Peyer's patch (tissue), 4 donors: ENCODE measurements around the gene C1orf226. TPM values are rescaled to one million over a fixed set of nuclear protein-coding genes. Genes with fewer than 3 reads are reported as not detected.
A peak's percentile ranks its signal among the peaks of the same experiment; 100 is the strongest.

ENCODE experiments used
- DNase-seq, 3 donors: peaks; one replicate each; pipeline ENCODE4 v3.0.0-alpha.2; 2017 to 2019
- H3K27ac ChIP-seq, 4 donors: fragments of 200-600 bp; sonication (generic); one replicate each; pipeline ENCODE4 v1.5.1; 2016 to 2019
- H3K27me3 ChIP-seq, 2 donors: fragments of 200-600 bp; sonication (generic); one replicate each; pipeline ENCODE4 v1.5.1; 2019
- H3K36me3 ChIP-seq, 3 donors: fragments of 200-600 bp; sonication (generic); one replicate each; pipeline ENCODE4 v1.5.1; 2016 to 2019
- H3K4me1 ChIP-seq, 4 donors: fragments of 200-600 bp; sonication (generic); one replicate each; pipeline ENCODE4 v1.5.1; 2016 to 2019
- H3K4me3 ChIP-seq, 4 donors: fragments of 200-600 bp; sonication (generic); 1 replicate in 3 of 4; 2 replicates in 1 of 4; pipeline ENCODE4 v1.5.1; 2016 to 2019; ENCODE audit warnings: mild to moderate bottlenecking in 1 of 4
- H3K9me3 ChIP-seq, 4 donors: fragments of 200-600 bp; sonication (generic); one replicate each; pipeline ENCODE4 v1.5.1; 2016 to 2019; ENCODE audit warnings: mild to moderate bottlenecking in 1 of 4
- POLR2A ChIP-seq, 2 donors: fragments of 450-650 bp; IDR thresholded peaks; one replicate each; pipeline ENCODE4 v1.5.1; 2017; ENCODE audit warnings: antibody characterized with exemption in 2 of 2, mild to moderate bottlenecking in 2 of 2, moderate library complexity in 2 of 2
- total RNA-seq, 4 donors: library from RNA; depleted of rRNA; stranded (reverse); fragments of >200 nt; gene quantifications; one replicate each; pipeline ENCODE4 v1.1.0, GENCODE V29; 2016
- TF ChIP-seq, protein P1 (sequence below), 6 experiments: fragments of 450-650 bp in 4 of 6; fragments of 200-600 bp in 2 of 6; sonication (generic) in 1 of 6; IDR thresholded peaks; one replicate each; pipeline ENCODE4 v1.5.1; 2017 to 2019; ENCODE audit warnings: antibody characterized with exemption in 6 of 6, mild to moderate bottlenecking in 3 of 6, moderate library complexity in 1 of 6

Gene C1orf226
- total RNA-seq, 4 donors from 2014 or later, result 5.0 to 36.8 (median 26.2) TPM

DNA sequence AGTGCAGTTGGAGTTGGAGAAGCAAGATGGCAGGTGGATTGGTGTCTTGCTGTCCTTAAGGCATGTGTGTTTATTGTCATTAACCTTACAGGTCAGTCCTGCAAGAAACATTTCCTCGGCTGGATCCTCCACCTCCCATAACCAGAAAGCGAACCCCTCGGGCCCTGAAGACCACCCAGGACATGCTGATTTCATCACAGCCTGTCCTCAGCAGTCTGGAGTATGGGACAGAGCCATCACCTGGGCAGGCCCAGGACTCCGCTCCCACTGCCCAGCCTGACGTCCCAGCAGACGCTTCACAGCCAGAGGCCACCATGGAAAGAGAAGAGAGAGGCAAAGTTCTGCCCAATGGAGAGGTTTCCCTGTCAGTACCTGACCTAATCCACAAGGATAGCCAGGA, 1.6 kb downstream of the C1orf226 start:
- TF ChIP-seq POLR2A (IDR thresholded peaks at IDR 0.05), result no peak
- TF ChIP-seq, protein P1, sequence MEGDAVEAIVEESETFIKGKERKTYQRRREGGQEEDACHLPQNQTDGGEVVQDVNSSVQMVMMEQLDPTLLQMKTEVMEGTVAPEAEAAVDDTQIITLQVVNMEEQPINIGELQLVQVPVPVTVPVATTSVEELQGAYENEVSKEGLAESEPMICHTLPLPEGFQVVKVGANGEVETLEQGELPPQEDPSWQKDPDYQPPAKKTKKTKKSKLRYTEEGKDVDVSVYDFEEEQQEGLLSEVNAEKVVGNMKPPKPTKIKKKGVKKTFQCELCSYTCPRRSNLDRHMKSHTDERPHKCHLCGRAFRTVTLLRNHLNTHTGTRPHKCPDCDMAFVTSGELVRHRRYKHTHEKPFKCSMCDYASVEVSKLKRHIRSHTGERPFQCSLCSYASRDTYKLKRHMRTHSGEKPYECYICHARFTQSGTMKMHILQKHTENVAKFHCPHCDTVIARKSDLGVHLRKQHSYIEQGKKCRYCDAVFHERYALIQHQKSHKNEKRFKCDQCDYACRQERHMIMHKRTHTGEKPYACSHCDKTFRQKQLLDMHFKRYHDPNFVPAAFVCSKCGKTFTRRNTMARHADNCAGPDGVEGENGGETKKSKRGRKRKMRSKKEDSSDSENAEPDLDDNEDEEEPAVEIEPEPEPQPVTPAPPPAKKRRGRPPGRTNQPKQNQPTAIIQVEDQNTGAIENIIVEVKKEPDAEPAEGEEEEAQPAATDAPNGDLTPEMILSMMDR (IDR thresholded peaks at IDR 0.05), result no peak
- Histone ChIP-seq H3K4me3 (peak overlapping the region in 1 of 4 donors; percentile 30), H3K27ac (peak overlapping the region in 1 of 4 donors; percentile 97), H3K36me3 (no peaks in the 10 kb centered on the region), H3K9me3 (no peaks in the 10 kb centered on the region), H3K27me3 (no peaks in the 10 kb centered on the region), H3K4me1 (peaks cover 0 to 19% (median 0%) of the 10 kb centered on the region in 4 donors)
- peak in 1 of 3 donors; percentile 18 for DNase-seq

DNA sequence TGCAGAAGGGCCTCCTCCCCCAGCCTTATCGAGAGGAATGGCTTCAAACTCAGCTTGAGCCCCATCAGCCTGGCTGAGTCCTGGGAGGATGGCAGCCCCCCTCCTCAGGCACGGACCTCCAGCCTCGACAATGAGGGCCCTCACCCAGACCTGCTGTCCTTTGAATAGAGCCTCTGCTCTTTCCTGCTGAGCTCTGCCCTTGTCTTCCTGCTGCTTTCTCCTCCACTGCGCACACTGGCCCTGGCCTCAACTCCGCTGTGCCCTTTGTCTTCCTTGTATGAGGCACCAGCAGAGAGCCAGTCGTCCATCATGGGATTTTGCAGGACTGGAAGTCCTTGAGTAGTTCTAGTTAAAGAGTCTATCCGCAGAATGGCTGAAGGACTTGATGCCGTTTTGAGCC, 2.0 kb downstream of the C1orf226 start:
- H3K9me3 ChIP-seq, result no peaks in the 10 kb centered on the region
- H3K4me3 ChIP-seq, result no peak overlapping the region
- TF ChIP-seq POLR2A (IDR thresholded peaks at IDR 0.05), result no peak
- TF ChIP-seq, protein P1 (IDR thresholded peaks at IDR 0.05), result no peak
- peaks cover 0 to 19% (median 0%) of the 10 kb centered on the region in 4 donors for H3K4me1 ChIP-seq
- peak in 1 of 3 donors; percentile 18 for DNase-seq
- H3K27me3 ChIP-seq, result no peaks in the 10 kb centered on the region
- H3K36me3 ChIP-seq, result no peaks in the 10 kb centered on the region
- H3K27ac ChIP-seq, result peak overlapping the region in 1 of 4 donors; percentile 97

DNA sequence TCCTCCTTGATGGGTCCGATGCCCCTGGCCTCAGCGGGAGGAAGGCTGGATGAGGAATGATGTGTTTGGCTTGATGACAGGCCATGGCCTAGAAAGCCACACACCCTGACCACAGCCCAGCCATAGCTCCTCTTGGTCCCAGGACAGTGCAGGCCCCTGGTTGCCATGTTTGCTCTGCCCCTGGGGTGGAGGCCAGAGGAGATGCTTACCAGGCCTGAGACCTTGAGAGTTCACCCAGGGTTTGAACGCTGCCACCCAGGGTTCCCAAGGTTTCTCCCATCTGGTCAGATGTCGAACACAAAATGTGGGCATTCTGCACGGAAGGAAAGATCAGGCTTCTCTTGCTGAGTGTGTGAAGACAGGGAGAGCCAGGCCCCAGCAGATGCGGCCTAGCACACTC, 2.6 kb downstream of the C1orf226 start:
- TF ChIP-seq, protein P1 (IDR thresholded peaks at IDR 0.05), result no peak
- TF ChIP-seq POLR2A (IDR thresholded peaks at IDR 0.05), result no peak
- Histone ChIP-seq H3K27me3 (no peaks in the 10 kb centered on the region), H3K4me3 (no peak overlapping the region)

DNA sequence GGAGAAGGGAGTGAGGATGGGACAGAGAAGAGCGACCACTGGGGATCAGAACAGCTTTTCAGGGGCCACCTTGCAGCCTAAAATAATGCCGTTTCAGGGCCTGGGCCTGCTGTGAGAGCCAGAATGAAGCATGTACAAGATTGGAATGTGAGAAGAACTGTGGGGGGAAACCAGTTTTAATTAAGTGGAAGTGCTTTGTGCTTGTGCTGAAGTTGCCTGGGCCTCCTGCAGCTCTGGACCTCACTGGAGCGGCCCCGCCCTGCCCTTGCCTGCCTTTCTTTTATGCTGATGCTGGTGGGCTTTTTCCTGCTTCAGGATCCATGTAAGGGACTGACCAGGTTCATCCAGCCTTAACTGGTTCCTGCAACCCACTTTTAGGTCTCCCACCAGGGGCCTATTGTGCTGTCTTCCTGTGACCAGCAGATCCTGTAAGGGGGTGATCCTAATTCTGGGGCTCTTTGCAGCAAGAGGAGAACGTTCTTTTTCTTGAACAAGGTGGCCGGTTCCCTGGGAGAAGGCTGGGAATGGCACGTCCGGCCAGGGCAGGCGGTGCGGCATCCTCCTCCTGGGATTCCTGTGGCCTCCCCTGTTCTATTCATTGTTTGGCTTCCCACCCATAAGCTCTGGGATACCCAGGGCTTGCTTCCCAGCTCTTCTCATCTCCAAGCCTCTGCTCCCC, 3.2 kb downstream of the C1orf226 start:
- Histone ChIP-seq H3K36me3 (no peaks in the 10 kb centered on the region), H3K4me1 (peaks cover 0 to 29% (median 0%) of the 10 kb centered on the region in 4 donors), H3K27me3 (no peaks in the 10 kb centered on the region), H3K27ac (no peak overlapping the region), H3K4me3 (no peak overlapping the region), H3K9me3 (no peaks in the 10 kb centered on the region)
- DNase-seq, result peak in 1 of 3 donors; percentile 23
- TF ChIP-seq POLR2A (IDR thresholded peaks at IDR 0.05), result no peak
- TF ChIP-seq, protein P1 (IDR thresholded peaks at IDR 0.05), result no peak

More for the DNA sequence above, 2.6 kb downstream of the C1orf226 start:
- Histone ChIP-seq H3K27ac (no peak overlapping the region), H3K9me3 (no peaks in the 10 kb centered on the region), H3K36me3 (no peaks in the 10 kb centered on the region), H3K4me1 (peaks cover 0 to 23% (median 0%) of the 10 kb centered on the region in 4 donors)
- peak in 1 of 3 donors; percentile 22 for DNase-seq

DNA sequence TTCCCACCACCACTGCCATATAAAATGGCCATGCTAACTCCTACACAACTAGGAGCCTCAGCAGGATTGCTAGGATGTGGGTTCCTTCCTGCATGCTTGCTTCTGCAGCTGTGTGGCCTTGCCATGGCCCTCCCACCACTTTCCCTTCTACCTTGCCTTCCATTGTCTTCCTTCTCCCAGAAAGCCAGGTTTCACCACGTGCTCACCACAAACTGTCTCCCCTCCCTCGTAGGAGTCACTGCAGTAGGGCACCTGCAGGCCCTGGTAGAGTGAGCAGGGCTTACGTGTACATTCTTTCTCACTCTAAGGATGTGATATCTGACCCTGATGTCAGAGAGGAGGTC, 3.7 kb downstream of the C1orf226 start:
- Histone ChIP-seq H3K9me3 (no peaks in the 10 kb centered on the region), H3K27ac (no peak overlapping the region), H3K36me3 (no peaks in the 10 kb centered on the region), H3K4me1 (peaks cover 0 to 34% (median 0%) of the 10 kb centered on the region in 4 donors), H3K27me3 (no peaks in the 10 kb centered on the region), H3K4me3 (no peak overlapping the region)
- DNase-seq, result peak in 1 of 3 donors; percentile 13
- no peak for TF ChIP-seq POLR2A (IDR thresholded peaks at IDR 0.05)
- TF ChIP-seq, protein P1 (IDR thresholded peaks at IDR 0.05), result no peak
